Uterus (tissue), 4 donors: ENCODE measurements around the gene RPS14. TPM values are rescaled to one million over a fixed set of nuclear protein-coding genes. Genes with fewer than 3 reads are reported as not detected.
A peak's percentile ranks its signal among the peaks of the same experiment; 100 is the strongest.

Experiments used
- DNase-seq, 2 donors: peaks; one replicate each; pipeline ENCODE4 v3.0.0-alpha.2; 2019 to 2020
- H3K27ac ChIP-seq, 2 donors: fragments of 200-600 bp; sonication (generic); 1 replicate in 1 of 2; 2 replicates in 1 of 2; pipeline ENCODE4 v1.5.1; 2016 to 2018
- H3K27me3 ChIP-seq, 2 donors: fragments of 200-600 bp; sonication (generic); one replicate each; pipeline ENCODE4 v1.5.1; 2018 to 2019; ENCODE audit warnings: control low read depth in 1 of 2
- H3K36me3 ChIP-seq, 2 donors: fragments of 200-600 bp; sonication (generic); one replicate each; pipeline ENCODE4 v1.5.1; 2019; ENCODE audit warnings: control low read depth in 1 of 2
- H3K4me1 ChIP-seq, 2 donors: fragments of 200-600 bp; sonication (generic); one replicate each; pipeline ENCODE4 v1.5.1; 2018 to 2019; ENCODE audit warnings: control low read depth in 1 of 2
- H3K4me3 ChIP-seq, 2 donors: fragments of 200-600 bp; sonication (generic); 1 replicate in 1 of 2; 2 replicates in 1 of 2; pipeline ENCODE4 v1.5.1; 2018 to 2019; ENCODE audit warnings: mild to moderate bottlenecking in 1 of 2
- H3K9me3 ChIP-seq, 2 donors: fragments of 200-600 bp; sonication (generic); one replicate each; pipeline ENCODE4 v1.5.1; 2019; ENCODE audit warnings: control low read depth in 1 of 2
- POLR2A ChIP-seq, 2 donors: fragments of 450-650 bp; IDR thresholded peaks; one replicate each; pipeline ENCODE4 v1.6.1; 2016; ENCODE audit warnings: antibody characterized with exemption in 2 of 2, mild to moderate bottlenecking in 1 of 2, moderate library complexity in 1 of 2
- intact Hi-C: fragments of 100-400 bp; cut with DNase I; formaldehyde crosslinking; loops from one replicate; pipeline ENCODE4 v1.15.1; 2023; ENCODE audit warnings: low total_unique reads
- total RNA-seq, 4 donors: library from RNA; depleted of rRNA in 3 of 4; stranded (reverse); fragments of >200 nt in 3 of 4; gene quantifications; one replicate each; pipeline versions ENCODE4 v1.1.0 to v1.2.4, GENCODE V29; 2014 to 2023
- TF ChIP-seq, protein P1 (sequence below), 4 experiments: fragments of 200-600 bp in 2 of 4; fragments of 450-650 bp in 2 of 4; sonication (generic) in 2 of 4; IDR thresholded peaks; one replicate each; pipeline ENCODE4 v1.5.1; 2016 to 2019; ENCODE audit warnings: antibody characterized with exemption in 4 of 4, mild to moderate bottlenecking in 2 of 4, moderate library complexity in 1 of 4
- donor health status: DM: yes; HTN: yes; CAD: no.

RPS14 gene
- total RNA-seq, 4 donors from 2014 or later = 2,445 to 12,361 (median 6,046) TPM

DNA sequence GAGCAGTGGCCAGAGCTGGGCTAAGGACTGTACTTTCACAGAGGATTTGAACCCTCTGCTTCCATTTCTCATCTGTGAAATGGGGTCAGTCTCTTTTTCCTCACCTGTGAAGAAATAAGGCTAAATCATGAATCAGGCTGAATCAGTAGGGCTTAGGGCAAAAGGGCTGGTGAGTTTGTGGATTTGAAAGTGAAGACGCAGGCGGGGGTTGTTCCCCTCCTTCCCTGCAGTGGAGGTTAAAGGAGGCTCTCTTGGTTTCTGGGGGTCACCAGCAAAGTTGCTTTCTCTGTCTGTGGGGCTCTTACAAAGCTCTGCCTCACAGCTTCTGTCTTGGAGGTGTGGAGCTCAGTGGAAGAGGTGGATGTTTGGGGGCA lies 40.7 kb upstream of the RPS14 start:
- TF ChIP-seq, protein P1, sequence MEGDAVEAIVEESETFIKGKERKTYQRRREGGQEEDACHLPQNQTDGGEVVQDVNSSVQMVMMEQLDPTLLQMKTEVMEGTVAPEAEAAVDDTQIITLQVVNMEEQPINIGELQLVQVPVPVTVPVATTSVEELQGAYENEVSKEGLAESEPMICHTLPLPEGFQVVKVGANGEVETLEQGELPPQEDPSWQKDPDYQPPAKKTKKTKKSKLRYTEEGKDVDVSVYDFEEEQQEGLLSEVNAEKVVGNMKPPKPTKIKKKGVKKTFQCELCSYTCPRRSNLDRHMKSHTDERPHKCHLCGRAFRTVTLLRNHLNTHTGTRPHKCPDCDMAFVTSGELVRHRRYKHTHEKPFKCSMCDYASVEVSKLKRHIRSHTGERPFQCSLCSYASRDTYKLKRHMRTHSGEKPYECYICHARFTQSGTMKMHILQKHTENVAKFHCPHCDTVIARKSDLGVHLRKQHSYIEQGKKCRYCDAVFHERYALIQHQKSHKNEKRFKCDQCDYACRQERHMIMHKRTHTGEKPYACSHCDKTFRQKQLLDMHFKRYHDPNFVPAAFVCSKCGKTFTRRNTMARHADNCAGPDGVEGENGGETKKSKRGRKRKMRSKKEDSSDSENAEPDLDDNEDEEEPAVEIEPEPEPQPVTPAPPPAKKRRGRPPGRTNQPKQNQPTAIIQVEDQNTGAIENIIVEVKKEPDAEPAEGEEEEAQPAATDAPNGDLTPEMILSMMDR (IDR thresholded peaks at IDR 0.05) = no peak
- no peak for TF ChIP-seq POLR2A (IDR thresholded peaks at IDR 0.05)
- intact Hi-C loops = no loop called here
- Histone ChIP-seq H3K4me1 (peaks cover 4 to 37% of the 10 kb centered on the region in 2 donors), H3K4me3 (no peak overlapping the region), H3K27me3 (no peaks in the 10 kb centered on the region), H3K36me3 (no peaks in the 10 kb centered on the region), H3K9me3 (no peaks in the 10 kb centered on the region), H3K27ac (peak overlapping the region; percentile 86 to 94)
- DNase-seq = no peak

DNA sequence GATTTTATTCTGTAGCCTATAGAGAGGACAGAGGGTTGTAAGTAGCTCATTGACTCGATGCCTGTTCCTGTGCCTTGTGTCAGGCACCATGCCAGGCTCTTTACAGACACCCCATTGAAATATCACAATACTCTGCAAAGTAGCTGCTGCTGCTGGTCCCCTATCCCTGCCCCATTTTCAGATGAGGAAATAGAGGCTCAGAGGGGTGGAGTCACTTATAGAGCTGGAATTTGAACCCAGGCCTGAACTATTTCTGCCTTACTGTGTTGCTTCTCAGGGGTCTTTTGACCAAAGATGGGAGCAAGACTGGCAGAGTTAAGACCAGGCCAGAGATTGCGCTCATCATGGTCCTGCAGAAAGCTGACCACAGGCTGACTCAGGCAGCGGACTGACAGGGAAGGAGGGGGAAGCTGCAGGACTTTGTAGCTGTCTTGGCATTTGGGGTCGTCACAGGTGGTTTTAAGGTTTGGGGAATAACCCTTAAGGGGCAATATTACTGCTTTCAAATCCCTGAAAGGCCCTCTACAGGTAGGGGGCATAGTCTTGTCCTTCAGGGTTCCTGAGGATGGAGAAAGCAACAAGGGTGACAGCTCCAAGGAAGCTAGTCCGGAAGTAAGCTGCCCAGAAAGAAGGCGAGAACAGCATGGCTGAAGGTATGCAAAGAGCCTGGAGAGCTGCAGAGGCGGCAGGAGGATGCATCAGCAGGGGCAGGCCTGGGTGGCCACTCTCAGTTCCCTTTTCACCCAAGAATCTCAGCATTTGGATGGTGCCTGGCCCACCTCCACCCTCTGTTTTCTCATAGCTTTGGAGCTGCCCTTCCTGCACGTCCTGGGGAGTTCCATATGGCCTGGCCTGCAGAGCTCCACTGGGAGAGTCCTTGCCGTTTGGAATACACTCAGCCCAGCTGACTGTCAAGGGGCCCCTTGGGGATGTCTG lies 40.1 kb upstream of the RPS14 start:
- Histone ChIP-seq H3K4me3 (no peak overlapping the region), H3K36me3 (no peaks in the 10 kb centered on the region), H3K9me3 (no peaks in the 10 kb centered on the region), H3K27ac (peak overlapping the region; percentile 86 to 94), H3K27me3 (no peaks in the 10 kb centered on the region), H3K4me1 (peaks cover 4 to 37% of the 10 kb centered on the region in 2 donors)
- TF ChIP-seq POLR2A (IDR thresholded peaks at IDR 0.05) = no peak
- TF ChIP-seq, protein P1 (IDR thresholded peaks at IDR 0.05) = no peak
- intact Hi-C loops = no loop called here
- no peak for DNase-seq

DNA sequence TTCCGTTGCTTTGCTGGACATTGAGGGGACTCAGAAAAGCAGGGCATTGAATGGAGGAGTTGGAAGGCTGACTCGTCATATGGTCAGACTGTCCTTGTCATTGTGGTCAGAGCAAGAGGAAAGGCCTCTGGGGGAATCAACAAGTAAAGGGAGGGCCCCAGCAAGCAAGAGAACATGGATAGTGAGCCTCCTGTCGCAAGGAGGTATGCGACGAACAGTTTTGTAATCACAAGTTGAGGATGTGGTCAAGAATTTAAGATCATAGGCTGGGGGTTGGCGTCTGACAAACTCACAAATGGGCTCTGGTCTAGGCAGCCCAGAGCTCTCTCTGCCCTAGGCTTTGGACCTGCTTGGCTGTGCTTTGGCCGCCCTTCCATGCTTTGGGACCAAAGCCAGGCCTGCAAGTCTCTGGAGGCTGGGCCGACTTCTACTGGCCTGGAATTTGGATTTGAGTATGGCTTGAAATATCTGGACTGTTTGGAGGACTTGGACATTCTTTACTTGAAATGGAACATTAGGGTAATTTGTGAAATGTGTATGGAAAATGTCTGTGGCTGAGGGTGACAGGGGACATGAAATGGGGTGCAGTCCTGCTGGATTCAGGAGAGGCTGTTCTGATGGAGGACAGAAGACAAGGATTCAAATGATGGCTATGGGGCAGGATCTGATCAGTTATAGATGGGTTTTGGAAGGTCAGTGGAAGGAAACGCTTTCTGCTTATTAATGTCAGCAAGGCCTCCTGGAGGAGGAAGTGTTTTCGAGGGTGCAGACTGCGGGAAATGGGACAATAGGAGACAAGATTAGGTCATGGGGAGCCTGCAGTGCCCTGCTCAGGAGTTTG lies 39.2 kb upstream of the RPS14 start:
- H3K9me3 ChIP-seq = no peaks in the 10 kb centered on the region
- no peak overlapping the region for H3K4me3 ChIP-seq
- peak overlapping the region; percentile 86 to 94 for H3K27ac ChIP-seq
- peaks cover 4 to 37% of the 10 kb centered on the region in 2 donors for H3K4me1 ChIP-seq
- intact Hi-C loops = no loop called here
- H3K36me3 ChIP-seq = no peaks in the 10 kb centered on the region
- TF ChIP-seq POLR2A (IDR thresholded peaks at IDR 0.05) = no peak
- TF ChIP-seq, protein P1 (IDR thresholded peaks at IDR 0.05) = no peak
- no peaks in the 10 kb centered on the region for H3K27me3 ChIP-seq
- DNase-seq = peak; percentile 63 to 81

DNA sequence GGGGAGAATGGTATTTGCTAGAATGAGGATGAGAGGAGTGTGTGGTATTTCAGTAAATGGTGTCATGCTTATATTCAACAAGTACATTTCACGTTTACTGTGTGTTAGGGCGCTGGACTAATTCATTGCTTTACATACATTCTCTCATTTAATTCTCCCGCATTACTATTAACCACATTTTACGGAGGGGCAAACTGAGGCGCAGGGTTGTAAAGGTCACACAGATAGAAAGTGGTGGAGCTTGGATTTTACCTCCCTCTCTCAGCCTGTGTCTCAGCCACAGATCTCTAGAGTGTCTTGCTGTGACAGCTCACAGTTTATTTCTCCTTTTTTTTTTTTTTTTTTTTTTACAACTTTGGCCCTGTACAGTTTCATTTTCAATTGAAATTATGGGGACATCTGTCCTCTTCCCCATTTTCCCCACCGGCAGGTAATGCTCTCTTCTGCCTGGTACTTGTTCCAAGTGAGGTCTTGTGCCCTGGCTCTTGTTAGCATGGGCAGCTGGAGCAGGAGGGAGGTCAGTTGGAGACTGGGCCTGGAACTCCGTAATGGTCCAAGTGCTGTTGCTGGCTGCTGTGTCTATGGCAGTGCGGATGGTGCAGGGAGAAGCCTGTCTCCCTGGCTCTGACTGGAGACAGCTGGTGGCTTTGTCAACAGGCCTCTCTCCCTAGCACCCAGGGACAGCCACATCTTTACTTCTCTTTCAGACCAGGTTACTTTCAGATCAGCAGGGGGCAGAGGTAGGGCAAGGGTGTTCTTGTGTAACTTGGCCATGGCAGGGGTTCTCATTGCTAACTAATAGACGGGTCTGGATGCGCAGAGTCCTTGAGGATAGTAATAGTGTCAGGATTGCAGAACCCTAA lies 37.9 kb upstream of the RPS14 start:
- H3K4me1 ChIP-seq = peaks cover 4 to 37% of the 10 kb centered on the region in 2 donors
- intact Hi-C loops = no loop called here
- no peak for TF ChIP-seq POLR2A (IDR thresholded peaks at IDR 0.05)
- TF ChIP-seq, protein P1 (IDR thresholded peaks at IDR 0.05) = no peak
- H3K9me3 ChIP-seq = no peaks in the 10 kb centered on the region
- DNase-seq = peak in 1 of 2 donors; percentile 46
- no peaks in the 10 kb centered on the region for H3K36me3 ChIP-seq
- H3K4me3 ChIP-seq = peak overlapping the region; percentile 61 to 77
- H3K27me3 ChIP-seq = no peaks in the 10 kb centered on the region
- peak overlapping the region; percentile 86 to 94 for H3K27ac ChIP-seq
